K562 treated with DMSO at 1 percent for 24 hours (cell line): Measurements from ENCODE around the gene LACTBL1. TPM values are rescaled to one million over a fixed set of nuclear protein-coding genes. Genes with fewer than 3 reads are reported as not detected.

Experiments used
- total RNA-seq: library from RNA; unstranded; fragments of 300-600 nt; gene quantifications from 2 replicates; pipeline ENCODE4 v1.2.3, GENCODE V29; 2022; ENCODE audit warnings: low read depth; ENCODE audit not compliant: insufficient read depth

LACTBL1 gene
- not detected in 2 replicates for total RNA-seq

DNA sequence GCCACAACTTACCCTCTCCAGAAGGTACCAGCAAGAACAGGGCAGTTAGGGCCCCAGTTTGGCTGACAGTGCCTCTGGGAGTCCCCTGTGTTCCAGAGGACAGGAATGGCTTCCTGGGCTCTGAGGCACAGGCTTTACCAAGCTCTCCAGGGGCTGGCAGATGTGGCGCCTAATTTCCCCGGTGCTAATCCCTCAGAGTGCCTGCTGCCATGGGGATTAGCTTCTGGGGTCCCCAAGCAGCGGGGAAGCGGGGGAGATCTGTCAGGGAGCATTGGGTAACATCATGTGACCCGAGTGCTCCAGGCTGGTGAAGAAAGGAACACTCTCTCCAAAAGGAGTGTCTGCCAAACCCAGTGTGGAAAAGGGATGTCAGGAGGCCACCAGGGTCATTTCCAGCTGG, at the start of gene LACTBL1:
TSS of gene LACTBL1 (minus strand) at position 107 of the 400 bp plus-strand sequence. CDS start 550 bp downstream, outside the sequence.

GRCh38 chr1:23019094-23019862, 46.6 kb upstream of the LACTBL1 start, which contains the start of gene KDM1A:
Gene KDM1A (plus strand): TSS chr1:23019468. CDS start chr1:23019597, 129 bp downstream.

Other genes with a start within 250 kb of the LACTBL1 start
- 1.9 TPM in 1 of 2 replicates, not detected in the other for gene TEX46, start 43.0 kb upstream of the LACTBL1 start, total RNA-seq
- gene KDM1A, start 46.6 kb upstream of the LACTBL1 start, total RNA-seq: 144 and 163 TPM in 2 replicates
- gene LUZP1, start 196.0 kb upstream of the LACTBL1 start, total RNA-seq: 12.4 and 13.6 TPM in 2 replicates
- not detected in 2 replicates for gene HTR1D, start 244.6 kb upstream of the LACTBL1 start, total RNA-seq